T-helper 2 cell (primary cell): Measurements from ENCODE around the gene CLCF1.

Source experiments
- DNase-seq, 5 experiments: peaks; one replicate each; pipeline versions ENCODE4 v3.0.0 to v3.0.0-alpha.2; 2012 to 2022

CLCF1 gene

DNA sequence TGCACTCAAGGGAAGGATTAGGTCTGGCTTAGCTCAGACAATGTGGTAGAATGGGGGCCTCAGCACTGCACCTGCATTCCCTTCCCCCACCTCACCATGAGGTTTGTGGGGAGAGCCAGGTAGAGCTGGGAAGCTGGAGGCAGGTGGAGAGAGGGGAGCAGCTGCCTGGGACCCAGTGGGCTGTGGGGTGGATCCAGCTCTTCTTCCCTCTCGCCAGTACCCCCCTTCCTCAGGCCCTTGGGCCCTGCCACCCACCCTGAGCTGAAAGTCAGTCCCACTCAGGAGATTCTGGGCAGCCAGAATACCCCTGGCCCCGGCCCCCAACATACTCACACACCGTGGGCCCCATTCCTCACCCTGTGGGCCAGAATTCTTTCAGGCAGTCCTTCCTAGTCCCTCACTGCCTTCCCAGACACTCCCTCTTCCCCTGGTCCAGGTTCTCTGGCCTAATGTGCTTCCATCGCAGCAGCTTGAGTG, 17.0 kb downstream of the CLCF1 start:
- no peak for DNase-seq

DNA sequence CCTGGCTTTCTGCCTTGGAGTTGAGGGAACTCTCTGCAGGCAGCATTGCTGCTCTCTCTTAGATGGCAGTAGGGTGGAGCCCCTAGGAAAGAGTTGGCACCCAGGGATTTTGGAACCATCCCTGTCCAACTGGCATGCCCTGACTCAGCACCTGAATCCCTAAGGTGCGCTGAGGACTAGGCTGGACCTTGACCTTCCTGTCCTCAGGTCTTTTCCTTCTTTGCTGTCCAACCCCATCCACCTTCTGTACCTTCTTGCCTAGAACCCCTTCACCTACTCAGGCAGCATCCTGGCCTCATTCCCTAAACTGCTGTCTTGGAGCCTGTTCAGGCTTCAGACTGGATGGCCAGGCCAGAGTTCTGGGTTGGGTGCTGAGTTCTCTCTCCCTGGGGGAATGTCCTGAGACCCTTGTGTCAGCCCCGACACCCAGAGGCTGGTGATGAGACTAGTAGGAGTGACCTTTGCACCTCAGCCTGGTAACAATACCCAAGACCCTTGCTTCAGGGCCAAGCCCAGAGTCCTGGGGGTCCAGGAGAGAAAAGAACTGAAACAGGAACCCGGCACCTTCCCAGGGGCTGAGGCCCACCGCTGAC, 17.5 kb downstream of the CLCF1 start:
- no peak for DNase-seq

DNA sequence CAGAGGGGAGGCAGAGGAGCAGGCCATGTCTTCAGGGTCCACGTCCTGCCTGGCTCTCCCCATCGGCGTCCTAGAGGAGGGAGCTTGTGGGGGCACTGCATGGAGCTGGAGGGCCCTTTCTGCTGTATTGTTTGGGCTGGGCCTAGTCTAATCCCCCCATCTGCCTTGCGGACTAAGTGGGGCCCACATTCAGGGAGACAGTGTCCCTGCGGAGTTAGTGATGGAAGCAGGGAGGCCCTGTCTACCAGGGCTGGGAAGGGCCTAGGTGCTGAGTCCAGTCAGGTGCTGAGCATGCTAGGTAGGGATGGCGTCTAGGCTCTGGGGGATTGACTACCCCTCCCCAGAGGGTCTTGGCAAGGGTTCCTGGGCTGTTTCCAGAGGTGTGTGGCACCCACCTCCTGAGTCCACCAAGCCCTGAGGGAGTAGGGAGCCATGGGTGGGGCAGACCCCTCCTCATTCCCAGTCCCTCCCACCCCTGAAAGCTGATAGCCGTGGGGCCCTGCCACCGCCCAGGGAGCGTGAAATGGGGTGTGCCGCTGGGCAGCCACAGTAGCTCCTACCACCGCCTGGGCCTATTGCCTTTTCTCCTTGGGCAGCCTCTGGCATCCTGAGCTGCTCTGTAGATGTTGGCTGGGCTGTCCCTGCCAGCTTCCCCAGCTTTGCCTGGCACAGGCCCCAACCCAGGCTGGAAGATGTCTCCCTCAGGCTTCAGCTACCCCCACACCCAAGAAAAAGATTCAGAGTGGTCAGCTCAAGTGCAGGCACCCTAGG, 18.2 kb downstream of the CLCF1 start:
- DNase-seq, result no peak

DNA sequence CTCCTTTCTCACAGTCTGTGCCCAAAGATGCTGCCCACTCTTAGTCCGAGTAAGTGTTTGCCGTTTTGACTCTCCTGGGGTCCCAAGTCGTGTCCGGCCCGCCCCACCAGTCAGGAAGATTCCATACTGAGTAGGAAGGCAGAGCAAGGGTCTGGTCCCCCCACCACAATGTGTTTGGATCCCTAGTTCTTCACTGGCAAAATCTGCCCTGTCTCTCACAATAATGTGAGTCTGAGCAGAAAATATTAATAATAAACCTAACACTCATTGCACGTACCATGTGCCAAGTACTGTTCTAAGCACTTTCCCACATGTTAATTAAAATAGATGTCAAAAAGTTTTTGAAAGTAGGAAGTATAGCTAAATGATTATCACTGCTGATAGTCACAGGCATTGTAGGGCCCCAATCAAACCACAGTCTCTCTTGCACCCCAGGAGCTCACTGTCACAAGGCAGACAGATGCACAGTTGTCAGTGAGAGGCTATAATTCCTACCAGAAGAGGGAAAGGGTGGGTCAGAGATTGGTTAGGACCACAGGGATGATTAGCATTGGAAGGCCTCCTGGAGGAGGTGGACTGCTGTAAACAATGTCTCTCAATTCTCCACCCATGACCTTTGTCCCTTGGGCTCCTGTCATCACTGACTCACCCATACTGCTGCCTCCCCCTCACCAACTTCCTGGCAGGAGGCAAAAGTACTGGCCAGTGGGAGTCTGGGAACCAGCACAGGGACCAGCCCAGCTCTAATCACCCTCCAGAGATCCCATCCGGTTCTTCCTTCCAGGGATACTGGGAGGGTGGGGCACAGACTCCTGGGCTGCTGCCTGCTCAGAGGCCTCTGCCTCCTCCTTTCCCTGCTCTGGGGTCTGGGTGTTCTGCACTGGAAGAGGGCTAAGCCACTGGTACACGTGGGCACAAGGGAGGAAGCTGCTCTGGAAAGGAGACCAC, 19.0 kb downstream of the CLCF1 start:
- peak in 1 of 5 experiments; percentile 75 for DNase-seq

DNA sequence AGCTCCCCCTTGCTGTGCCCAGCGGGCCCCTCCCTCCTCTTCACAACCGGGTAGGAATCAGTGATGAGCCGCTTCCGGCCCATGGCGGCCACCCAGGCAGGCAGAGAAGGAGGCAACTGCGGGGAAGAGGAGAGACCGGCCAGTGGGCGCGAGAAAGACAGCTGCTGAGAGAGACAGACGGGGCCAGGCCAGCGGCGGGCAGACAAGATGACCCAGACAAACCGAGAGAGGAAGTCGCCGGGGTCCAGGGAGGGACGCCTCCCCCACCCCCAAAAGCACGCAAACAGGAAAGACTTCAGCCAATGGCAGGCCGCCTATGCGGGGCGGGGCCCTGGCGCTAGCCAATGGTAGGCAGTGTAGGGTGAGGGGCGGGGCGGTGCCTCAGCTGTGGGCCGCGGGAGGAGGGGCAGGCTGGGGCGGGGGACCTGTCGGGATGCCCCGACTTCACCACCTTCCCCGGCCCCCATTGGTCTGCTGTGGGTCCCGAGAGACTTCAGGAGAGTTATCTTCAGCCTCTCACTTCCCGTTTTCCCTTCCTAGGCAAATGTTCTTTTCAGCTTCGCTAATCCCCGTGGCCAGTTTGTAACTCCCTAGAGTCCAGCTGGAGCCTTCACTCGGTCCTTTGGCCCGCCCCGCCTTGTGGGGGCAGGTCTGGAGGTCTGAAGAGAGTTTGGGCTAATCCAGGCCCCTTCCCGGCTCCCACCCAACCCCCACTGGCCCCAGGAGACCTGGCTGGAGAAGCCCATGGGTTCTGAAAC, 19.9 kb downstream of the CLCF1 start, which contains the start of gene POLD4:
Gene POLD4, minus strand, starts transcription at position 230 of the 758 bp plus-strand sequence. Its CDS starts 147 bp downstream, at position 83.
- peak; percentile 89 to 97 (median 94) for DNase-seq

DNA sequence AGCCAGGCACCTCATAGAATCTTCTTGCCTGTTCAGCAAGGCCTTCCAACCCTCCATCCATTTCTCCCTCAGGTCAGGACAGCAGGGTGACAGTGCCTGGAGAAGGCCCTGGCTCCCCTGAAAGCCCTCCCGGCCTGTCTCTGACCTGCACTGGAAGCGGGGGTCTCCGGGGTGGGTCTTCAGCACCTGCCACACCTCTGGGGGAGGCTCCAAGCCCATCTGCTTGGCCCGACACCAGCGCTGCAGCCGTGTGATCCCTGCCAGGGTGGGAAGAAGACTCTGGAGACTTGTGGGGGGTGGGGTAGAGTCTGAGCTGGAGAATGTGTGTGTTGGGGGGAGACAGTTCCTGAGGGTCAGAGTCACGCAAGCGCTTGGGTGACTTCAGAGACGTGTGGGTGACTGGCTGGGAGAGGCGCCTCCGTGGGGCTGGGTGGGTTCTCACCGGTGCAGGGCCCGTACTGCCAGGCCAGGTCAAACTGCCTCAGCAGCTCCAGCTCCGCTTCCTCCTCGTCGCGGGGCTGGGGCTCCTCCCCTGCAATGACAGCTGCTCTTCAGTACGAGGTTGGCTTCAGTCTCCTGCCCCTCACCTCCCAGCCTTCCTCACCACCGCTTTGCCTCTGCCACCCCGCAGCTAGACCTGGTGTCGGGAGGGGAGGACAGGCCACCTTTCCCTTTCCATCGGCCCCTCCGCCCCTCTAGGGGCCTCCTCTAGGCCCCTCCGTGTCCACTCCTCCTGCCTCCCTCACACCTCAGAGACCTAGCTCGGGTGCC, 20.7 kb downstream of the CLCF1 start:
- peak in 2 of 5 experiments; percentile 19 to 88 for DNase-seq

DNA sequence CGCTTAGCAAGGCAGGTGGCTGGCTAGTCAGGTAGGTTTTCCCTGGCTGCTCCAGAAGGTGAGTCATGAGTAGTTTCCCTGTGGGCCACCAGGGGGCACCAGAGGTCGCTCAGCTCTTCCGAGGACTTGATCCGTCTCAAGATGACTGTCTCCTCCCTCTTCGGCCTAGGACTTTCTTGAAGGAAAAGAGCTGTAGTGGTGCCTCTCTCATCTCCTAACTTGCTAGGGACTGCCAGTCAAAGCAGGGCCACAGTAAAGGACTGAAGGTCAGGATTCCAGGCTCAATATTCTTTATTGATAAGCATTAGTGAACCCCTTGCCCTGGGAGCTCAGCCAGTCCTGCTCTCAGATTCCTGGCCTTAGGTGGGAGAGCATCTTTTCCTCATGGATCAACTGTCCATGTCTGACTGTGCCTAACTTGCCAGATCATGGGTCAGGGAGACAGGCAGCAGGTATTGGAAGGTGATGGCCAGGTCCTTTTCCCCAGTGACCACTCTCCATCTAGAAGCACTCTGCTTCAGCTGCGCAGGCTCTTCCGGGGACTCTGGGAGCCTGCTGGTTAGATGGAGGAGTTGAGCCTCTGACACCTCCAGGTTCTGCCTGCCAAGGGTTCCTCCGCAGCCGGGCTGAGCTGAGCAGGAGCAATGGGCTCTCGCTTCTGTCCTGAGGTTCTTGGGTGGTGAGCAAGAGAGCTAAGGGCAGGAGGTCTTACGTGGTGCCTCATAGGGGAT, 22.0 kb downstream of the CLCF1 start:
- DNase-seq, result peak; percentile 44 to 77 (median 52)

DNA sequence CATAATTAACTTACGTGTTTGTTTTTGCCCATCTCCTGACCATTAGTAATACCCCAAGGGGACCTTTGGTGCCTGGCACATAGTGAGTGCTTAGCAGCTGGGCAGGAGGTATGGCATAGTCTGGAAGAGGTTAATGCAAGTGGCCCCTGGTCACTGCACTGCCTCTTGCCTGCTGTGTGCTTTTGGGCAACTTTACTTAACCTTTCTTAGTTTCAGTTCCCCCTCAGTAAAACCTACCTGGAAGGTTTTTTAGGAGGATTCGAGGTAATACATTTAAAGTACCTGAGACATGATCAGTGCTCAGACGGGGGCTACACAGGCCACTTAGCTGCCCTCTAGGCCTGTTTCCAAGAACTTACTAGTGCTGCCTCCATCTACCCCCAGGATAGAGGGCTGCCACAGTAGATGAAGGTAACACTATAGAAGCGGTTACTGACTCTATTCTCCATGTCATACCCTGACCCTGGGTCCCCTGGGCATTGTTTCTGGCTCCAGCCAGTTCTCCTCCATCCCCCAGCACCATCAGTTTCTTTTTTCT, 23.4 kb downstream of the CLCF1 start:
- DNase-seq, result no peak

DNA sequence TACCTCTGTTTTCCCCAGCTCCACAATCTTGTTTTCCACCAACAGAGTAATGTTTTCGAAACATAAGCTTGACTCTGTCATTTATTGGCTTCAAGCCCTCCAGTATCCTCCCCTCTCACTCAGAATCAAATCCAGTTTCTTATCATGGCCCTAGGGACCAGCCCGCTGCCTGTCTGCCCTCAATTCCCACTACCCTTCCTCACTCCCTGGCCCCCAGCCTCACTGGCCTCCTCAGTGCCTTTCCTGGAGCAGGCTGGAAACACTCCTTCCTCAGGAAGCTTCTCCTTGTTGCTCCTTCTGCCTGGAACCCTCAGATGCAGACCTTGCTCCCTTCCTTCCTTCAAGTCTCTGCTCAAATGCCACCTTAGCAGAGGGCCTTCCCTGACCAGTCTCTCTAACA, 23.9 kb downstream of the CLCF1 start:
- no peak for DNase-seq

DNA sequence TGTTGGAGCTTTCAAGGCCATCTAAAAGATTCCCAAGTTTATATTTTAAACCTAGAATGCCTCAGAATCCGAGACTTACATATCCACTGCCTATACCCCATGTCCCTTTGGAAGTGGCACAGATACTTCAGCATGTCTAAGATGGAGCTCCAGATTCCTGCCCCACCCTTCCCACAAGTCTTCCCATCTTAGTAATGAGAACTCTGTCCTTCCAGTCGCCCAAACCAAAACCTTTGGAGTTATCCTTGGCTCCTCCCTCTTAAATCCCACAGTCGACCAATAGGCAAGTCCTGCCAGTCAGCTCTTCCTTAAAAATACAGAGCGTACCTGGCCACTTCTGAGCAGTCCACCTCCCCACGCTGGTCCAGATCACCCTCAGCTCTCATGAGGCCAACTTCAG, 24.4 kb downstream of the CLCF1 start:
- no peak for DNase-seq

DNA sequence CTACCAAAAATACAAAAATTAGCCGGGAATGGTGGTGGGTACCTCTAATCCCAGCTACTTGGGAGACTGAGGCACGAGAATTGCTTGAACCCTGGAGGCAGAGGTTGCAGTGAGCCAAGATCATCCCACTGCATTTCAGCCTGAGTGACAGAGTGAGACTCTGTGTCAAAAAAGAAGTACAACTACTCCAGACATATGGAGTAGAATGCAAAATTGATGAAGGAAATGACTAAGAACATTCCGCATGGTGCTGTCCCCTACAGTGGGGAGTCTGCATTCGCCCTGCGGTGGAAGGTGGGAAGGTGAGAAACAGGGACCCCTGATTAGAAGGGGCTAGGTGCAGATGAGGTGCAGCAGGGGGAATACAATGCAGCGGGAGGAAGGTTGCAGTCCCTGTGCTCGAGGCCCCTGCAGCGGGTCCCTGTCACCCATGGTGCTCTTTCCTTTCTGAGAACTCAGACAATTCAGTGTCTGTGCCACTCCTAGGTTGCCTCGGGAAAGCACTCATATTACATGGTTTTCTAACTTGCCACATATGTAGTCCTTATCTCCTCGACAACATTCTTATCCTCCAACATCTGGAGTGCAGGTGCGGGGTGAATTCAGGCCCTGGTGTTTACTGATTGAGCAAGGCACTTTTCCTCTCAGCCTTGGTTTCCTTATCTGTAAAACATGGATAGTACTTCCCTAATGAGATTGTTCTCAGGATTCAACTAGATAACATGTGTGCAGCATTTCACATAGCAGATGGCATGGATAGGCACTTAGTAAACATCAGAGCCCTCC, 25.2 kb downstream of the CLCF1 start:
- DNase-seq, result no peak

DNA sequence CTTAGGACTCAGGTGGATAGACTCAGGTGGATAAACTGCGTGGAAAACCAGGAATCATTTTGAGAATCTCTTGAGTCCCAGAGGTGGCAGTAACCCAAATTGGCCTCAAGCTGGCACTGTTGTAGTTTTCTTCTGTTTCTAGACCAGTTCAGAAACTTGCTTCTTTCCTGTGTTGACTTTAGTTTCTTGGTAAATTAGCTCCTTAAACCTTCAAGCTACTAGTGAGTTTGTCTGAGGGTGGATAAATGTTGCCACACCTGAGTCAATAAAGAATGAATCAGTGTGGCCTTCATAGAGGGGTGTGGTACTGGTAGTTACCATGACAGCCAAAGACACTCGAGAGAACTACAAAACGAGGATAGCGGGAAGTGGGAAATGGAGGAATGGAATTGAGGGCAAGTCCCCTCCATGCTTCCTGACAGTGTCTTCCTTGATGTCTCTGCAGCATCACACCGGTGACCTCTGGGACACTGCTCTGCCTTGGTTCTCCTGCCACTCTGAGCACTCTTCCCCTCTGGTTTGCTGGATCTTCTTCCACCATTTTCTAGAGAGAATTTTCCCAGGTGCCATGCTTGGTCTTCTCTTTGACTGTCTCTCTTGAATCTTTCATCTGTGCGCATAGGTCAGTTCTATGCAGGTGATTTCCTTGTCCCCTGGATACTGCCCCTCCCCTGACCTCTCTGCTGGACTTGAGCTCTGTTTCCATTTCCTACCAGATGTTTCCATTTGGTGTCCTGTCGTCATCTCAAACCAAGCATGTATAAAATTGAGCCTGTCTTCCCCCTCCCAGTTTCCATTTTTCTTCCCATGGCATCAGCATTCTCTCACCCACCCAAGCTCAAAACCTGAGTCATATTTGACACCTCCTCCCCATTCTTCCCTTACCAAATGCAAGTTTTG, 27.2 kb downstream of the CLCF1 start:
- DNase-seq, result peak in 1 of 5 experiments; percentile 50

DNA sequence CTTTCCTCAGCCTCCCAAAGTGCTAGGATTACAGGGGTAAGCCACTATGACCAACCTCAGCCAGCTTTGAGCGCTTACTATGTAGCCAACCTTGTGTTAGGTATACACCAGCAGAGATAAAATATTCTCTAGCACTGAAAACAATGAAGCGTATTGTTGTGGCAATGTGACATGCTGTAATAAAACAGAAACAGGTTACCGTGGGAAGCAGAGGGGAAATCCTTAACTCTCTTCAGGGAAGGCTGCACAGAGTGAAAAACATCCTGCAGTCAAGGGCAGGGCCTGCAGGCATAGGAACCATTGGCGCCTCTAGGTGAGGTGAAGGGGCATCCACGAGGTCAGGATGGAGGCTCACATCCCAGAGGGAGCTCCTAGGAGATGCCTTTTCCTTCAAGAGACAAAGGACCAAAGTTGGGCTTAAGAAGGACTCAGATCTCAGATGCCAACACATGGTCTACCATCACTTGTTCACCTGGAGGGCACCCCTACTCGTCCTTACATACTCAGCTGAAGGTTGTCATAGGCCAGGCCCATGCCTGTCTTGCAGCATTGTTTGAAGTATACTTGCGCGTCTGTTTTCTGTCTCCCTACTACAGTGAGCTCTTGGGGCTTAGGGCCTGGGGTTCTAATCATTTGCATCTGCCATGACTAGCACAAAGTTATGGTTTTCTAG, 28.0 kb downstream of the CLCF1 start:
- DNase-seq, result no peak

DNA sequence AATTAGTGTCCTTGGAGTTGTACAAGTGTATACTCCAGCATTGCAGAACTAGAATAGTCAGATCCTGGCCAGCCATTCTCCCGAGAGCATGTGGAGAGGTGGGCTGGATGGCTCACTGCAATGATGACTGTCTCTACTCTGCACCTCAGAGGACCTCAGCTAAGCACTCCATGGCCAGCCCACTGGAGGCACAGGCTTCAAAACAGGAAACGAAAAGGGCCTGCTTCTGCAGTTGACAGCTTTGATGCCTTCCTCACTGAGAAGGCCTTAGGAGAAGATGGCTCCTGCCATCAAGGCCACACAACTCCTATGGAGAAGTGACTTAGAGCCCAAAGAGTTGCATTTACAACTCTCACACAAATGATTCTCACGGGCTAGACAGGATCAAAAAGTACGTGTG, 29.1 kb downstream of the CLCF1 start:
- DNase-seq, result peak in 1 of 5 experiments; percentile 51

DNA sequence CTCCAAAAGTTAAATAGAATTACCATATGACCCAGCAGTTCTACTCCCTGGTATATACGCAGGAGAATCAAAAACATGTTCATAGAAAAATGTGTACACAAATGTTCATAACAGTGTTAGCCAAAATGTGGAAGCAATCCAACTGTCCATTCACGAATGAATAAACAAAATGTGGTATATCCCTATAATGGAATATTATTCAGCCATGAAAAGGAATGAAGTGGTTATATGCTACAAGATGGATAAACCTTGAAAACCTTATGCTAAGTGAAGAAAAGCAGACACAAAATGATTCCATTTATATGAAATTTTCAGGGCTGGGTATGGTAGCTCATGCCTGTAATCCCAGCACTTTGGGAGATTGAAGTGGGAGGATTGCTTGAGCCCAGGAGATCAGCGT, 36.1 kb downstream of the CLCF1 start:
- no peak for DNase-seq

DNA sequence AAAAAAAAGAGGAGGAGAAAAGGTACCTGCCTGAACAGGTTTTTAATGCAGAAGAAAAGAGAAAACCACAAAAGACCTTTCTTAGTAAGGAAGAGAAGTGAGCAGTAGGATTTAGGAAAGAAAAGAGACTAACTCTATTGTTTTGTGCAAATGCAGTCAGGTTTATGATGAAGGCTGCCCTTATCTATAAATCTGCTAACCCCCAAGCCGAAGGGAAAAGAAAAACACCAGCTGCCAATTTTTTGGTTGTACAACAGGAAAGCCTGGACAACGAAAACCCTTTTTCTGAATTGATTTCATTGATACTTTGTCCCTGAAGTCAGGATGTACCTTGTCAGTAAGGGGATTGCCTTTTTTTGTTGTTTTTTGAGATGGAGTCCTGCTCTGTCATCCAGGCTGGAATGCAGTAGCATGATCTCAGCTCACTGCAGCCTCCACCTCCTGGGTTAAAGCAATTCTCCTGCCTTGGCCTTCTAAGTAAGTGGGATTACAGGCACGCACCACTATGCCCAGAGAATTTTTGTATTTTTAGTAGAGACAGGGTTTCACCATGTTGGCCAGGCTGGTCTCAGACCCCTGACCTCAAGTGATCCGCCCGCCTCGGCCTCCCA, 41.2 kb downstream of the CLCF1 start:
- no peak for DNase-seq

DNA sequence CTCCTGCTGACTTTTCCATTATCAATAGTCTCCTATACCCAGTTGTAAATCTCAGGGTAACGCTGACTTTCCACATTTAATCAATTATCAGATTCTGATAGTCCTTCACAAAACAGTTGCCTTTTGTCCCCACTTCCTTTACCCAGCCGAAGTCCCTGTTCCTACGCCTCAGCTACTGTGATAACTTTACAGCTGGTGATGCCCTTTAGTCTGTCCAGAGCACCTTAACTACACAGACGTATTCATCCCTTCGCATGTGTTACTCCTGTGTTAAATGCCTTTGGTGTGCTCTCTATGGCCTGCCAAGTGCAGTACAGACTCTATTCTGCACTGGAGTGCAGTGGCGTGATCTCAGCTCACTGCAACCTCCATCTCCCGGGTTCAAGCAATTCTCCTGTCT, 49.9 kb downstream of the CLCF1 start:
- DNase-seq, result no peak
